Mucosa of rectum (tissue), 2 donors: ENCODE measurements around the gene MTAP.

Source experiments
- H3K27ac ChIP-seq, 2 donors: one replicate each; pipeline ENCODE4 v1.7.0; 2013; ENCODE audit warnings: inconsistent platforms in 2 of 2, low read depth in 2 of 2, low read length in 2 of 2
- H3K27me3 ChIP-seq, 2 donors: one replicate each; pipeline ENCODE4 v1.7.0; 2013; ENCODE audit warnings: low read length in 2 of 2; ENCODE audit not compliant: control insufficient read depth in 2 of 2, insufficient read depth in 2 of 2
- H3K36me3 ChIP-seq, 2 donors: one replicate each; pipeline ENCODE4 v1.7.0; 2013; ENCODE audit warnings: low read length in 2 of 2; ENCODE audit not compliant: control insufficient read depth in 2 of 2, insufficient read depth in 2 of 2
- H3K4me1 ChIP-seq, 2 donors: one replicate each; pipeline ENCODE4 v1.7.0; 2013; ENCODE audit warnings: low read length in 2 of 2, mild to moderate bottlenecking in 1 of 2; ENCODE audit not compliant: control insufficient read depth in 2 of 2, insufficient read depth in 2 of 2
- H3K4me3 ChIP-seq, 2 donors: one replicate each; pipeline ENCODE4 v1.7.0; 2013; ENCODE audit warnings: low read length in 2 of 2
- H3K9ac ChIP-seq, 2 donors: one replicate each; pipeline ENCODE4 v1.7.0; 2013; ENCODE audit warnings: low read length in 2 of 2, low read depth in 1 of 2, mild to moderate bottlenecking in 1 of 2
- H3K9me3 ChIP-seq, 2 donors: one replicate each; pipeline ENCODE4 v1.7.0; 2013; ENCODE audit warnings: low read length in 2 of 2; ENCODE audit not compliant: control insufficient read depth in 2 of 2
- donor health status: healthy.
- donor health status: Normal muscosa, but diverticular disease.

MTAP gene

GRCh38 chr9:21778304-21778703, 24.1 kb upstream of the MTAP start:
- H3K4me1 ChIP-seq, result no peaks in the 10 kb centered on the region
- no peak overlapping the region for H3K4me3 ChIP-seq
- H3K27me3 ChIP-seq, result no peaks in the 10 kb centered on the region
- no peaks in the 10 kb centered on the region for H3K36me3 ChIP-seq
- no peak overlapping the region for H3K9ac ChIP-seq
- no peaks in the 10 kb centered on the region for H3K9me3 ChIP-seq
- H3K27ac ChIP-seq, result no peak overlapping the region

DNA sequence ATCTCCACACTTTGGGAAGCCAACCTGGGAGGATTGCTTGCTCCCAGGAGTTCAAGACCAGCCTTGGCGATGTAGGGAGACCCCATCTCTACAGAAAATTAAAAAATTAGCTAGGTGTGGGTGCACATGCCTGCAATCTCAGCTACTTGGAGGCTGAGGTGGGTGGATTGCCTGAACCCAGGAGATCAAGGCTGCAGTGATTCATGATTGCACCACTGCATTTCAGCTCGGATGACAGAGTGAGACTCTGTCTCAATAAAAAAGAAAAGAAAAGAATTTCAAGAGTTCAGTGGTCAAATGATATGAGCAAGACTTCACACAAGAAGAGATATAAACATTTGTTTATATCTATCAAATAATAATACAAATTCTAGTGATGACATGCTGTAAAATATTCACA, 23.0 kb upstream of the MTAP start:
- Histone ChIP-seq H3K27me3 (peaks cover 0 to 3% of the 10 kb centered on the region in 2 donors), H3K36me3 (no peaks in the 10 kb centered on the region), H3K9me3 (no peaks in the 10 kb centered on the region), H3K9ac (no peak overlapping the region), H3K4me1 (no peaks in the 10 kb centered on the region), H3K4me3 (no peak overlapping the region), H3K27ac (no peak overlapping the region)

DNA sequence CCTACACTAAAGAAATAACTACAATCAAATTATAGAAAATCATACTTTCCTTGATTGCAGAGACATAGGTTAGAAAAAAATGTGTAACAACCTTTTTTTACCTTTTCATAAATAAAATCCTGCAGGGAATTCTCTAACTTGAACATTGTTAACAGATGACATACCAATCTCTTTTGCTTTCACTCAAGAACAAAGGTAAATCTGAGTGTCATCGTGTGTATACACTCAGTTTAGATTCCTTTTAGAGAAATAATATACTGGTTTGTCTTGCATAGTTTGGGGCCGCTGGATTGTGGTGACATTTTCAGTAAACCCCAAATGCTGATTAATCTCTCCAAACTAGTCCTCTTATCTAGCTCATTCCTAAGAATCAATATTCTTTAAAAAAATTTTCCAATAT, 20.8 kb upstream of the MTAP start:
- no peaks in the 10 kb centered on the region for H3K36me3 ChIP-seq
- no peaks in the 10 kb centered on the region for H3K4me1 ChIP-seq
- no peak overlapping the region for H3K27ac ChIP-seq
- H3K27me3 ChIP-seq, result peaks cover 0 to 3% of the 10 kb centered on the region in 2 donors
- no peak overlapping the region for H3K9ac ChIP-seq
- no peaks in the 10 kb centered on the region for H3K9me3 ChIP-seq
- no peak overlapping the region for H3K4me3 ChIP-seq

GRCh38 chr9:21782205-21782604, 20.2 kb upstream of the MTAP start:
- no peak overlapping the region for H3K4me3 ChIP-seq
- H3K9ac ChIP-seq, result no peak overlapping the region
- H3K36me3 ChIP-seq, result no peaks in the 10 kb centered on the region
- H3K4me1 ChIP-seq, result no peaks in the 10 kb centered on the region
- H3K9me3 ChIP-seq, result no peaks in the 10 kb centered on the region
- H3K27me3 ChIP-seq, result peaks cover 0 to 3% of the 10 kb centered on the region in 2 donors
- no peak overlapping the region for H3K27ac ChIP-seq

DNA sequence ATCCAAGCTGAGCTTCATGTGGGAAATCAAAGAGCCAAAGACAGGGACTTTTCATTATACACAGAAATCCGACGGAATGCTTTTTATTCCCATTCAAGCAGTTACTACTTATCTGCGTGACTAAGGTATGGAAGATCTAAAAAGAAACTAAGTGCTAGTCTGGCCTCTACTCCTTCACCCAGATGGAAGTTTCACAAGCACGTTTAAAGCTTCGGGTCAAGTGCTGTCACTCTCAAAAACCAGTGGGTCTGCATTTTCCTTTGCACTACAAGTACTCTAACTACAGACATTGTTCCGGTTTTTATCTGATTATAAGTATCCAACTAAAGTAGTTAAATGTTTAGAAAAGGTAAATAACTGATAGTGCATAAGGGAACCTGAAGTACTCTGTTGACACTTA, 13.7 kb upstream of the MTAP start:
- H3K36me3 ChIP-seq, result no peaks in the 10 kb centered on the region
- peaks cover 3 to 11% of the 10 kb centered on the region in 2 donors for H3K27me3 ChIP-seq
- no peak overlapping the region for H3K27ac ChIP-seq
- H3K9me3 ChIP-seq, result no peaks in the 10 kb centered on the region
- H3K9ac ChIP-seq, result no peak overlapping the region
- no peak overlapping the region for H3K4me3 ChIP-seq
- H3K4me1 ChIP-seq, result no peaks in the 10 kb centered on the region

DNA sequence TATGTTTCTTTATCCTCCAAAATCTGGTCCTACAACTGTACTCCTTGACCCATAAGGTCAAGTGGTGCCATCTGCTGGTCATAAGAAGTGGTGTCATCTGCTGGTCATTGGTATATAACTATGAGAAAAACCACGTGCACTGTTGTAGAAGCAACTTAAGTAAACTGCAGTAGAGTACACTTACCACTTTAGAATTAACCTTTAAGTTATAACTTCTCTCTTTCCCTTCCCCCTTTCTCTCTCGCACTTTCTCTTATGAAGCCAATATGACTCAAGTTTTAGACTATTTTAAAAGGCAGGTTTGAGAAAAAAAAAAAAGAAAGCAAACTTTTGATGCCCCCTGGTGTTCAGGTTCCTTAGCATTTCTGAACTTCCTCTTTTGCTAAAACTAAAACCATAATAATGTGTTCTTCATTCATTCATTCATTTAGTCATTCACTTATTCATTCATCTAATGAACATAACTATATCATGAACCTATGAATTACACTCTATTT, 12.8 kb upstream of the MTAP start:
- H3K36me3 ChIP-seq, result no peaks in the 10 kb centered on the region
- no peaks in the 10 kb centered on the region for H3K4me1 ChIP-seq
- no peak overlapping the region for H3K9ac ChIP-seq
- peaks cover 0 to 11% of the 10 kb centered on the region in 2 donors for H3K27me3 ChIP-seq
- no peaks in the 10 kb centered on the region for H3K9me3 ChIP-seq
- no peak overlapping the region for H3K27ac ChIP-seq
- H3K4me3 ChIP-seq, result peak overlapping the region; percentile 38 to 52

- H3K4me1 ChIP-seq, result no peaks in the 10 kb centered on the region
- H3K36me3 ChIP-seq, result no peaks in the 10 kb centered on the region
- no peaks in the 10 kb centered on the region for H3K9me3 ChIP-seq
- no peak overlapping the region for H3K9ac ChIP-seq
- no peak overlapping the region for H3K4me3 ChIP-seq
- no peak overlapping the region for H3K27ac ChIP-seq
- peaks cover 0 to 23% of the 10 kb centered on the region in 2 donors for H3K27me3 ChIP-seq
Measured at GRCh38 chr9:21795483-21795882, 7.0 kb upstream of the MTAP start.

DNA sequence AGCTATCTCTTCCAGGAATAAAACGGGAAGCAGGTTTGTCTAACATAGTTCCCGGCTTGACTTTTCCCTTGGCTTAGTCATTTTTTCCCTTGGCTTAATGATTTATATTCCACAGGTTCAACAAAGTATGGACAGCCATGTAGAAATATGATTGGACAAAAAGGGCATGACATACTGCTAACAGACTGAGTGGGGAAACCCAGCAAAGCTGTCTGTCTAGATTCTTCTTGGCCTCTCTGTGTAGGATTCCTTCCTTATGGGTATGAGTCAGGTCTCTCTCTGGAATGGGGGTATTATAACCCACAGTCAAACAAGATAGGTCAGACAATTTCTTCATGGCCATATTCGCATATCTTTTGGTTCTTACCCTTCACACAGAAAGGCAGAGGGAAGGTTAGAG, 5.7 kb upstream of the MTAP start:
- peaks cover 2 to 3% of the 10 kb centered on the region in 2 donors for H3K4me1 ChIP-seq
- no peaks in the 10 kb centered on the region for H3K9me3 ChIP-seq

GRCh38 chr9:21800931-21801682, 1.3 kb upstream of the MTAP start:
- peaks cover 0 to 4% of the 10 kb centered on the region in 2 donors for H3K36me3 ChIP-seq
- peak overlapping the region in 1 of 2 donors; percentile 43 for H3K9ac ChIP-seq
- H3K4me1 ChIP-seq, result peaks cover 5 to 12% of the 10 kb centered on the region in 2 donors
- H3K27ac ChIP-seq, result no peak overlapping the region
- no peaks in the 10 kb centered on the region for H3K9me3 ChIP-seq
- peaks cover 0 to 6% of the 10 kb centered on the region in 2 donors for H3K27me3 ChIP-seq
- H3K4me3 ChIP-seq, result peak overlapping the region in 1 of 2 donors; percentile 87

More for the DNA sequence above, 5.7 kb upstream of the MTAP start:
- Histone ChIP-seq H3K4me3 (no peak overlapping the region), H3K9ac (no peak overlapping the region), H3K27ac (no peak overlapping the region), H3K36me3 (no peaks in the 10 kb centered on the region), H3K27me3 (peaks cover 0 to 15% of the 10 kb centered on the region in 2 donors)

GRCh38 chr9:21801683-21802417, 586 bp upstream of the MTAP start:
- peaks cover 0 to 4% of the 10 kb centered on the region in 2 donors for H3K36me3 ChIP-seq
- peak overlapping the region; percentile 72 to 82 for H3K27ac ChIP-seq
- H3K27me3 ChIP-seq, result no peaks in the 10 kb centered on the region
- peaks cover 5 to 12% of the 10 kb centered on the region in 2 donors for H3K4me1 ChIP-seq
- H3K9ac ChIP-seq, result peak overlapping the region; percentile 71 to 76
- peak overlapping the region; percentile 85 to 87 for H3K4me3 ChIP-seq
- H3K9me3 ChIP-seq, result no peaks in the 10 kb centered on the region
